Measurements from ENCODE around the gene CECR2. TPM values are rescaled to one million over a fixed set of nuclear protein-coding genes. Genes with fewer than 3 reads are reported as not detected.

Gene CECR2
- total RNA-seq, 1 experiment from 2014 or later, result not detected

- peaks cover 3% of the 10 kb centered on the region; the same call in 1 of the 2 replicates for H3K4me1 ChIP-seq (replicated peaks)
- no peak overlapping the region for H3K27ac ChIP-seq
- peaks cover 75% of the 10 kb centered on the region for H3K27me3 ChIP-seq (replicated peaks)
- no peak for DNase-seq (ENCODE audit: low read depth in 1 of 2, low spot score in 2 of 2)
- no peak overlapping the region for H3K4me3 ChIP-seq
- H3K36me3 ChIP-seq, result no peaks in the 10 kb centered on the region
- no peaks in the 10 kb centered on the region for H3K9me3 ChIP-seq (replicated peaks)
Measured at GRCh38 chr22:17371448-17371847, 2.2 kb downstream of the CECR2 start.

DNA sequence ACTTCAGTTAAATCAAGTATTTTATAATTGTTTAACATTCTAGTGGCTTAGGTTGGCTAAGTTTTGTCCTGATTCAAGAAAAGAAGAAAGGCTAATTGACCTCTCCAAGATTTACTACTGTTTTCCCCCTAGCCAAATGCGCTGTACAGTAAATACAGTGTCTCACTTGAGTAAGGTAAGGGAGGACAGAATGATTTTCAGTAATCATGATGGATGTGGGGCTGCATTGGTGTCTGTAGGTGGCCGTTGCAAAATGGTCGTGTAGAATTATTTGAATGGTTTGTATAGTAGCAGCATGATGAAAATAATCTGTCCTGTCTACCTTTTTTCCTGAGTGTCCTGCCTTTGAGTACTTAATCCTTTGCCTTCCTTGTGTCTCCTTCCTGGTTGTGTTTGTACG lies 4.6 kb downstream of the CECR2 start:
- H3K27me3 ChIP-seq (replicated peaks), result peaks cover 54% of the 10 kb centered on the region
- H3K4me1 ChIP-seq (replicated peaks), result peaks cover 3% of the 10 kb centered on the region; the same call in 1 of the 2 replicates
- DNase-seq (ENCODE audit: low read depth in 1 of 2, low spot score in 2 of 2), result no peak
- no peak overlapping the region for H3K27ac ChIP-seq
- H3K36me3 ChIP-seq, result no peaks in the 10 kb centered on the region
- no peak overlapping the region for H3K4me3 ChIP-seq
- H3K9me3 ChIP-seq (replicated peaks), result no peaks in the 10 kb centered on the region

GRCh38 chr22:17375914-17376614 lies 6.8 kb downstream of the CECR2 start:
- no peaks in the 10 kb centered on the region for H3K36me3 ChIP-seq
- no peaks in the 10 kb centered on the region for H3K9me3 ChIP-seq (replicated peaks)
- no peak overlapping the region for H3K27ac ChIP-seq
- DNase-seq (ENCODE audit: low read depth in 1 of 2, low spot score in 2 of 2), result no peak
- H3K27me3 ChIP-seq (replicated peaks), result peaks cover 39% of the 10 kb centered on the region
- no peaks in the 10 kb centered on the region for H3K4me1 ChIP-seq (replicated peaks)
- no peak overlapping the region for H3K4me3 ChIP-seq

DNA sequence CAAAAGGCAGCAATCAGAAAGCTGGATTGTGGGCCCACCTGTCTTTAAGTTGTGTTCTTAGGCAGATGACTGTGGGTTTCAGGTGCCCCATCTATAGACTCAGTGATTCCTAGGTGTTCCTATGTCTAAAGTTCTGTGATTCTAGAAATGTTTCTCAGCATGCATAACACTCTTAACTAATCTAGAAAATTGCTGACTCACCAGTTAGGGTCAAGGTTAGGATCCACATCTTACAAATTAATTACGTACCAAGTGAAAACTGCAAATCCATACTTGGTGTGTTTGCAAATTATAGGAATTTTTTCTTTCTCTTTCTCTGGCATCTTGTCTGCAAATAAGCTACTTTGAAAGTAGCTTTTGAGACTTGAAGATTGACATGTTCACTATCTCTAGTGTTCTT lies 7.7 kb downstream of the CECR2 start:
- H3K4me3 ChIP-seq, result no peak overlapping the region
- no peaks in the 10 kb centered on the region for H3K36me3 ChIP-seq
- peaks cover 31% of the 10 kb centered on the region for H3K27me3 ChIP-seq (replicated peaks)
- H3K27ac ChIP-seq, result no peak overlapping the region
- H3K9me3 ChIP-seq (replicated peaks), result no peaks in the 10 kb centered on the region
- no peaks in the 10 kb centered on the region for H3K4me1 ChIP-seq (replicated peaks)
- no peak for DNase-seq (ENCODE audit: low read depth in 1 of 2, low spot score in 2 of 2)

GRCh38 chr22:17379944-17380343 lies 10.7 kb downstream of the CECR2 start:
- DNase-seq (ENCODE audit: low read depth in 1 of 2, low spot score in 2 of 2), result no peak
- H3K4me3 ChIP-seq, result no peak overlapping the region
- H3K27me3 ChIP-seq (replicated peaks), result peaks cover 6% of the 10 kb centered on the region
- H3K4me1 ChIP-seq (replicated peaks), result no peaks in the 10 kb centered on the region
- H3K9me3 ChIP-seq (replicated peaks), result no peaks in the 10 kb centered on the region
- H3K36me3 ChIP-seq, result no peaks in the 10 kb centered on the region
- no peak overlapping the region for H3K27ac ChIP-seq

DNA sequence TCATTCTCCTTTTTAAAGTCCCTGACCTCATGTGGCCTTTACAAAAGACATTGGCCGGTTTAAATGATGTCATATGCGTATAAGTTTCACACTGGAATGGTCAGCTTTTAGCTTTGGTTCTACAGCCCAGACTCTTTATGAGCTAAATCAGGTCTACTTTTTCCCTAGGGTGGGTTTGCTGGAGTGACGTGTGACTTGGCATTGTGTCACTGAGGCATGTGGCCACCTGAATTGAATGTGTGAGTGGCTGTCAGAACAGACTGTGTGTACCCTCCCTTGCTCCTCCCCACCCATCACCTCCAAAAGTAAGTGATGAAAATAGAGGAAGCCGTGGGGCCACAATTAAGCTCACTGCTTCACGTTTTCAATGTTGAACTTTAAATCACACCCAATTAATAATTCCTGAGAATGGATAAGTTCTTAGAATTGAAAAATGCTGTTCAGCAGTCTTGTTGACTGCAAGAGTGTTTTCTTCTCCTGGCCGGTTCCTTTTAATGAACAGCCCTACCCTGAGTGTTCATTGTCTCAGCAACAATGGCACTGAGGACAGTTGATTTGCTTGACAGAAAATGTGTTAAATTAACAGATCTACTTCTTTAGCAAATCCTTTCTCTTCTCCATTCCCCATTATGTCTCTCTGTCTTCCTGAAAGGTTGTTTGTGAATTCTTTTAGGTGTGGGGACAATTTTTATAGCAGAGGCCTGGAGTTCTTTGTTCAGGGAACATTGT lies 11.3 kb downstream of the CECR2 start:
- no peaks in the 10 kb centered on the region for H3K36me3 ChIP-seq
- H3K27ac ChIP-seq, result no peak overlapping the region
- no peaks in the 10 kb centered on the region for H3K9me3 ChIP-seq (replicated peaks)
- H3K4me3 ChIP-seq, result no peak overlapping the region
- peaks cover 6% of the 10 kb centered on the region for H3K27me3 ChIP-seq (replicated peaks)
- DNase-seq (ENCODE audit: low read depth in 1 of 2, low spot score in 2 of 2), result no peak
- no peaks in the 10 kb centered on the region for H3K4me1 ChIP-seq (replicated peaks)

GRCh38 chr22:17381192-17381913 lies 12.1 kb downstream of the CECR2 start:
- no peaks in the 10 kb centered on the region for H3K9me3 ChIP-seq (replicated peaks)
- no peaks in the 10 kb centered on the region for H3K4me1 ChIP-seq (replicated peaks)
- H3K36me3 ChIP-seq, result no peaks in the 10 kb centered on the region
- H3K27me3 ChIP-seq (replicated peaks), result peaks cover 6% of the 10 kb centered on the region; the same call in 1 of the 2 replicates
- no peak overlapping the region for H3K4me3 ChIP-seq
- H3K27ac ChIP-seq, result no peak overlapping the region
- no peak for DNase-seq (ENCODE audit: low read depth in 1 of 2, low spot score in 2 of 2)

DNA sequence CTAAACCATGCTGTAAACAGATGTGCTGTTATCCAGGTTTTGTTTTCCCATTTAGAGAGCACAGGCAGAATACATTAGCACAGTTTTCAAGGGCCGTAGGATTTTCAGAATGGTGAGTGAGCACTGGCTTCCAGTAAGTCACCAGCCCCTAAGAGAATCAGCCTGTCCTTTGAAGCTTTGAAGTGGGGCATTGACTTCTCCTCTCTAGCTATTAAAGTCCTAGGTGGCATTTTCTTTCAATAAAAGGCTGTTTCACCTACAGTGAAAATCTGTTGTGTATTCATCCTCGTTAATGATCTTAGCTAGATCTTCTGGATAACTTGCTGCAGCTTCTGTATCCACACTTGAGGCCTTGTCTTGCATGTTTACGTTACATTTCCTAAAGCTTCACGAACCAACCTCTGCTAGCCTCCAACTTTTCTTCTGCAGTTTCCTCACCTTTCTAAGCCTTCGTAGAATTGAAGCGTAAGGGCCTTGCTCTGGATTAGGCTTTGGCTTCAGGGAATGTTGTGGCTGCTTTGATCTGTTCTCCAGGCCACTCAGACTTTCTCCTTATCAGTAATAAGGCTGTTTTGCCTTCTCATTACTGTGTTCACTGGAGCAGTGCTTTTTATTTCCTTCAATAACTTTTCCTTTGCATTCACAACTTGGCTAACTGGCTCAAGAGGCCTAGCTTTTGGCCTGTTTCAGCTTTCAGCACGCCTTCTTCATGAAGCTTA lies 15.5 kb downstream of the CECR2 start:
- no peak overlapping the region for H3K27ac ChIP-seq
- peaks cover 9% of the 10 kb centered on the region for H3K27me3 ChIP-seq (replicated peaks)
- H3K36me3 ChIP-seq, result no peaks in the 10 kb centered on the region
- H3K4me1 ChIP-seq (replicated peaks), result no peaks in the 10 kb centered on the region
- H3K4me3 ChIP-seq, result no peak overlapping the region
- H3K9me3 ChIP-seq (replicated peaks), result no peaks in the 10 kb centered on the region
- no peak for DNase-seq (ENCODE audit: low read depth in 1 of 2, low spot score in 2 of 2)

- H3K4me3 ChIP-seq, result no peak overlapping the region
- H3K36me3 ChIP-seq, result no peaks in the 10 kb centered on the region
- no peak overlapping the region for H3K27ac ChIP-seq
- DNase-seq (ENCODE audit: low read depth in 1 of 2, low spot score in 2 of 2), result no peak
- H3K27me3 ChIP-seq (replicated peaks), result peaks cover 16% of the 10 kb centered on the region; the same call in 1 of the 2 replicates
- H3K9me3 ChIP-seq (replicated peaks), result no peaks in the 10 kb centered on the region
- H3K4me1 ChIP-seq (replicated peaks), result no peaks in the 10 kb centered on the region
Measured at GRCh38 chr22:17387356-17387755, 18.1 kb downstream of the CECR2 start.

DNA sequence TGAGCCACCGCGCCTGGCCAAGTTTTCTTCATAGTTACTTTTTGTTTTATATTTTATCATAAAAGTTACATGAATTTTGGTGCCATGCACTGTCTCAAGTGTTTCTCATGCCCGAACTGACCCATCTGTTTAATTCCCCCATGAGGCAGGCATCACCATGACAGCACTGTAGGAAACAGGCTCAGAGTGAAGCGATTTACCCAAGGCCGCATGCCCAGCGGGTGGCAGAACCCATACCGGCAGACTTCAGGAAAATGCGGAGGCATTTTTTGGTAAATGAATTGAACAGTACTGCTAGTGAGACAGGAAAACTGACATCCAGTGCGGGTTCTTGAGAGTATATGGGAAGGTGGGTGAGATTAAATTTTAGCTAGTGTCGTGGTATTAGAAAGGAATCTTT lies 19.0 kb downstream of the CECR2 start:
- Histone ChIP-seq H3K9me3 (replicated peaks) (no peaks in the 10 kb centered on the region), H3K4me3 (no peak overlapping the region), H3K36me3 (no peaks in the 10 kb centered on the region), H3K27me3 (replicated peaks) (peaks cover 16% of the 10 kb centered on the region; the same call in 1 of the 2 replicates), H3K27ac (no peak overlapping the region), H3K4me1 (replicated peaks) (no peaks in the 10 kb centered on the region)
- no peak for DNase-seq (ENCODE audit: low read depth in 1 of 2, low spot score in 2 of 2)

GRCh38 chr22:17390087-17390486 lies 20.8 kb downstream of the CECR2 start:
- no peak overlapping the region for H3K27ac ChIP-seq
- H3K4me3 ChIP-seq, result no peak overlapping the region
- H3K4me1 ChIP-seq (replicated peaks), result no peaks in the 10 kb centered on the region
- no peak for DNase-seq (ENCODE audit: low read depth in 1 of 2, low spot score in 2 of 2)
- H3K9me3 ChIP-seq (replicated peaks), result no peaks in the 10 kb centered on the region
- H3K27me3 ChIP-seq (replicated peaks), result peaks cover 16% of the 10 kb centered on the region; the same call in 1 of the 2 replicates
- no peaks in the 10 kb centered on the region for H3K36me3 ChIP-seq

DNA sequence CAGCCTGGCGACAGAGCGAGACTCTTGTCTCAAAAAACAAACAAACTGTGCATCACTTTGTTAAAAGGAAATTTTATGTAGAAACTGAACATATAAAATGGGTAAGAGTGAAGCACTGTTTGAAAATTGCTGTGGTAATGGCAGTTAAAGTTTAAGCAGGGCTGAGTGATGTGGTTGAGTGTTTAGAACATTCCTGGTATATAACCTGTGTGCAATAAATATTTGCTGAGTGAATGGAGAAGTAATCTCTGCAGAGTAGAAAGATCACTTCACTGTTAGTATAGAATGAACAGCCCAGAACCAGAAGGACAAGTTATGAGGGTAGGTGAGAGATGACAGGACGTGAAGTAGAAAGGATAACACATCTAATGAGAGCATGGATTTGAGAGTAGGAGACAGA lies 27.3 kb downstream of the CECR2 start:
- Histone ChIP-seq H3K36me3 (no peaks in the 10 kb centered on the region), H3K9me3 (replicated peaks) (no peaks in the 10 kb centered on the region), H3K27ac (no peak overlapping the region), H3K4me1 (replicated peaks) (no peaks in the 10 kb centered on the region), H3K4me3 (no peak overlapping the region), H3K27me3 (replicated peaks) (no peaks in the 10 kb centered on the region; the same call in 1 of the 2 replicates)
- no peak for DNase-seq (ENCODE audit: low read depth in 1 of 2, low spot score in 2 of 2)

GRCh38 chr22:17397756-17398547 lies 28.7 kb downstream of the CECR2 start:
- no peaks in the 10 kb centered on the region for H3K4me1 ChIP-seq (replicated peaks)
- no peaks in the 10 kb centered on the region; the same call in 1 of the 2 replicates for H3K27me3 ChIP-seq (replicated peaks)
- DNase-seq (ENCODE audit: low read depth in 1 of 2, low spot score in 2 of 2), result no peak
- H3K27ac ChIP-seq, result no peak overlapping the region
- H3K9me3 ChIP-seq (replicated peaks), result no peaks in the 10 kb centered on the region
- H3K36me3 ChIP-seq, result no peaks in the 10 kb centered on the region
- H3K4me3 ChIP-seq, result no peak overlapping the region
